WI38 (cell line): Measurements from ENCODE around the gene TRIM23.

Experiments used
- H3K4me3 ChIP-seq: 2 replicates; pipeline ENCODE4 v1.5.1; 2011; ENCODE audit warnings: low read depth, mild to moderate bottlenecking, control low read depth, low read length
- CTCF ChIP-seq: IDR thresholded peaks from 2 replicates; pipeline ENCODE4 v1.5.1; 2012; ENCODE audit warnings: low read depth, mild to moderate bottlenecking, control low read depth, low read length

The TRIM23 gene

GRCh38 chr5:65563777-65564176, 60.4 kb downstream of the TRIM23 start:
- TF ChIP-seq CTCF = no peak
- peak overlapping the region; percentile 100 for H3K4me3 ChIP-seq

- no peak for TF ChIP-seq CTCF
These were observed 61.1 kb downstream of the TRIM23 start, which contains the start of the genes CENPK and PPWD1 for GRCh38 chr5:65562731-65563701. Gene CENPK (minus strand): TSS chr5:65563168. CDS start chr5:65554907, 8,261 bp downstream. Gene PPWD1 (plus strand): TSS chr5:65563296. CDS start chr5:65563311, 15 bp downstream.

GRCh38 chr5:65556718-65557117, 67.4 kb downstream of the TRIM23 start:
- no peak overlapping the region for H3K4me3 ChIP-seq
- TF ChIP-seq CTCF = no peak

More at GRCh38 chr5:65562731-65563701, 61.1 kb downstream of the TRIM23 start, which contains the start of the genes CENPK and PPWD1:
- peak within 1 kb of the TSS; percentile 100 for H3K4me3 ChIP-seq

- no peak for TF ChIP-seq CTCF
- H3K4me3 ChIP-seq = no peak overlapping the region
These were observed 68.0 kb downstream of the TRIM23 start for GRCh38 chr5:65556181-65556580.

- TF ChIP-seq CTCF = no peak
- no peak overlapping the region for H3K4me3 ChIP-seq
These were observed 68.8 kb downstream of the TRIM23 start for GRCh38 chr5:65555287-65555686.

- TF ChIP-seq CTCF = no peak
- H3K4me3 ChIP-seq = no peak overlapping the region
These were observed 70.2 kb downstream of the TRIM23 start for GRCh38 chr5:65553941-65554340.

- TF ChIP-seq CTCF = no peak
- no peak overlapping the region for H3K4me3 ChIP-seq
These were observed 75.9 kb downstream of the TRIM23 start for GRCh38 chr5:65548281-65548680.
